ENCODE results near the gene NAT16. TPM values are rescaled to one million over a fixed set of nuclear protein-coding genes. Genes with fewer than 3 reads are reported as not detected.

Gene NAT16
- total RNA-seq, 1 donor from 2014 or later: not detected

GRCh38 chr7:101172854-101173751 is 7.0 kb downstream of the NAT16 start:
- Histone ChIP-seq H3K4me1 (peaks cover 26% of the 10 kb centered on the region), H2AFZ (replicated peaks) (no peak overlapping the region), H4K20me1 (ENCODE audit: low read depth) (peaks cover 51% of the 10 kb centered on the region), H3K9me3 (ENCODE audit: low read depth) (no peaks in the 10 kb centered on the region), H3K4me2 (peak overlapping the region; percentile 77), H3K79me2 (ENCODE audit: low read depth) (no peaks in the 10 kb centered on the region), H3K36me3 (no peaks in the 10 kb centered on the region), H3F3A (ENCODE audit: low read depth) (peaks cover 23% of the 10 kb centered on the region), H3K9ac (no peak overlapping the region), H3K4me3 (peak overlapping the region; percentile 39), H3K27ac (no peak overlapping the region), H3K27me3 (peaks cover 100% of the 10 kb centered on the region)
- H3K4me3 Mint-ChIP-seq: peak overlapping the region; percentile 58
- DNase-seq (ENCODE audit: low spot score): no peak
- H3K9me3 Mint-ChIP-seq: peaks cover 2% of the 10 kb centered on the region
- no peaks in the 10 kb centered on the region for H3K36me3 Mint-ChIP-seq
- peaks cover 41% of the 10 kb centered on the region for H3K4me1 Mint-ChIP-seq
- TF ChIP-seq EZH2phosphoT487 (IDR thresholded peaks at IDR 0.05) (peak; percentile 7), CTCF (IDR thresholded peaks at IDR 0.05) (no peak)
- peaks cover 86% of the 10 kb centered on the region for H3K27me3 Mint-ChIP-seq (ENCODE audit: insufficient read depth, low read depth)
- H3K27ac Mint-ChIP-seq: no peak overlapping the region

- no peak overlapping the region for H3K27ac ChIP-seq
- Mint-ChIP-seq H3K36me3 (no peaks in the 10 kb centered on the region), H3K27ac (no peak overlapping the region), H3K4me1 (peaks cover 49% of the 10 kb centered on the region), H3K27me3 (ENCODE audit: insufficient read depth, low read depth) (peaks cover 87% of the 10 kb centered on the region), H3K9me3 (peaks cover 2% of the 10 kb centered on the region), H3K4me3 (peak overlapping the region; percentile 65)
- H3K9me3 ChIP-seq (ENCODE audit: low read depth): no peaks in the 10 kb centered on the region
- no peaks in the 10 kb centered on the region for H3K79me2 ChIP-seq (ENCODE audit: low read depth)
- peaks cover 60% of the 10 kb centered on the region for H4K20me1 ChIP-seq (ENCODE audit: low read depth)
- no peak overlapping the region for H2AFZ ChIP-seq (replicated peaks)
- peak overlapping the region; percentile 77 for H3K4me2 ChIP-seq
- H3K9ac ChIP-seq: no peak overlapping the region
- peaks cover 23% of the 10 kb centered on the region for H3F3A ChIP-seq (ENCODE audit: low read depth)
- peaks cover 31% of the 10 kb centered on the region for H3K4me1 ChIP-seq
- TF ChIP-seq EZH2 (IDR thresholded peaks at IDR 0.05) (peak; percentile 87), EZH2phosphoT487 (IDR thresholded peaks at IDR 0.05) (peak; percentile 85), CTCF (IDR thresholded peaks at IDR 0.05) (no peak)
- peak; percentile 62 for DNase-seq (ENCODE audit: low spot score)
- H3K36me3 ChIP-seq: no peaks in the 10 kb centered on the region
- peak overlapping the region; percentile 39 for H3K4me3 ChIP-seq
- peaks cover 100% of the 10 kb centered on the region for H3K27me3 ChIP-seq
Observed at GRCh38 chr7:101172005-101172853, 7.9 kb downstream of the NAT16 start.

GRCh38 chr7:101171442-101171837 is 8.7 kb downstream of the NAT16 start:
- Histone ChIP-seq H2AFZ (replicated peaks) (no peak overlapping the region), H3K9ac (no peak overlapping the region), H4K20me1 (ENCODE audit: low read depth) (peaks cover 65% of the 10 kb centered on the region), H3K79me2 (ENCODE audit: low read depth) (no peaks in the 10 kb centered on the region), H3K27me3 (peaks cover 100% of the 10 kb centered on the region), H3K9me3 (ENCODE audit: low read depth) (no peaks in the 10 kb centered on the region), H3K36me3 (no peaks in the 10 kb centered on the region), H3K4me3 (no peak overlapping the region), H3K27ac (no peak overlapping the region), H3K4me2 (peak overlapping the region; percentile 77), H3K4me1 (peaks cover 36% of the 10 kb centered on the region), H3F3A (ENCODE audit: low read depth) (peaks cover 23% of the 10 kb centered on the region)
- Mint-ChIP-seq H3K4me1 (peaks cover 55% of the 10 kb centered on the region), H3K36me3 (no peaks in the 10 kb centered on the region), H3K27me3 (ENCODE audit: insufficient read depth, low read depth) (peaks cover 85% of the 10 kb centered on the region), H3K4me3 (peak overlapping the region; percentile 65), H3K27ac (no peak overlapping the region), H3K9me3 (peaks cover 2% of the 10 kb centered on the region)
- TF ChIP-seq CTCF (IDR thresholded peaks at IDR 0.05): peak; percentile 12
- TF ChIP-seq EZH2phosphoT487 (IDR thresholded peaks at IDR 0.05): no peak
- peak; percentile 40 for DNase-seq (ENCODE audit: low spot score)

Data from neural progenitor cell (in vitro differentiated cells).